Ovary (tissue), 9 donors: ENCODE results near the gene RALGPS1. TPM values are rescaled to one million over a fixed set of nuclear protein-coding genes. Genes with fewer than 3 reads are reported as not detected.

Source experiments
- DNase-seq, 5 donors: peaks; one replicate each; pipeline ENCODE4 v3.0.0-alpha.2; 2019 to 2020
- H3K27ac ChIP-seq, 2 donors: fragments of 200-600 bp; one replicate each; pipeline versions ENCODE4 v1.5.1 to v1.8.0; 2019 to 2022
- H3K27me3 ChIP-seq: fragments of 200-600 bp; one replicate; pipeline ENCODE4 v1.8.0; 2022
- H3K36me3 ChIP-seq: fragments of 200-600 bp; sonication (generic); one replicate; pipeline ENCODE4 v1.5.1; 2019
- H3K4me1 ChIP-seq: one replicate; pipeline ENCODE4 v1.8.1; 2013; ENCODE audit warnings: mild to moderate bottlenecking, moderate library complexity; ENCODE audit not compliant: insufficient read depth
- H3K4me3 ChIP-seq: fragments of 200-600 bp; sonication (generic); one replicate; pipeline ENCODE4 v1.5.1; 2017
- H3K9me3 ChIP-seq, 2 donors: fragments of 200-600 bp in 1 of 2; sonication (generic) in 1 of 2; one replicate each; pipeline versions ENCODE4 v1.5.1 to v1.8.1; 2013 to 2019; ENCODE audit warnings: mild to moderate bottlenecking in 1 of 2, moderate library complexity in 1 of 2
- CTCF ChIP-seq, 3 donors: fragments of 450-650 bp in 2 of 3; fragments of 200-600 bp in 1 of 3; IDR thresholded peaks; one replicate each; pipeline versions ENCODE4 v1.5.1 to v1.8.0; 2016 to 2022; ENCODE audit warnings: antibody characterized with exemption in 3 of 3, mild to moderate bottlenecking in 1 of 3
- EP300 ChIP-seq: sonication (generic); formaldehyde crosslinking; IDR thresholded peaks from one replicate; pipeline ENCODE4 v1.6.1; 2017; ENCODE audit warnings: antibody characterized with exemption
- POLR2A ChIP-seq: fragments of 450-650 bp; IDR thresholded peaks from one replicate; pipeline ENCODE4 v1.6.1; 2017; ENCODE audit warnings: antibody characterized with exemption, mild to moderate bottlenecking, moderate library complexity
- WGBS, 3 donors: extraction: QIAGEN DNeasy Blood & Tissue Kit in 1 of 3; methylation state at CpG; one replicate each; pipeline versions ENCODE4 v1.1.5 to v1.1.7; 2013 to 2017; 5-methylcytosine and 5-hydroxymethylcytosine counted together
- intact Hi-C, 4 donors: fragments of 100-400 bp; cut with DNase I; formaldehyde crosslinking; loops; one replicate each; pipeline versions ENCODE4 v1.11.0 to v1.15.1; 2022 to 2023
- polyA plus RNA-seq, 2 donors: library from polyadenylated mRNA; stranded (reverse); fragments of 200-250 nt in 1 of 2; fragments of 350-450 nt in 1 of 2; fragmentation: Illumina TruSeq in 1 of 2; extraction: RNeasy Lipid Tissue Mini Kit (QIAGEN cat#74804) in 1 of 2; gene quantifications; one replicate each; pipeline ENCODE4 v1.2.3, GENCODE V29; 2013 to 2014
- total RNA-seq, 7 donors: library from RNA; depleted of rRNA in 2 of 7; stranded (reverse); fragments of >200 nt in 2 of 7; fragmentation: NEBNext Ultra II Directional in 3 of 7; extraction: Animal tissue kit (Norgen Biotek cat#: 25700) in 3 of 7; gene quantifications; one replicate each; pipeline versions ENCODE4 v1.1.0 to v1.2.4, GENCODE V29; 2016 to 2023
- donor health status: DM: no; HTN: no; CAD: no; lungs with moderate emphysema.
- donor health status: DM: no; HTN: no; CAD: no.
- donor health status: Bipolar disorder and iron deficiency.
- donor health status: DM: yes; HTN: yes; CAD: no.
- donor health status: DM: no; HTN: no; CAD: no.
- donor health status: DM: yes; HTN: yes; CAD: no.

RALGPS1 gene
- total and polyA plus RNA-seq, 9 donors = 2.3 to 13.1 (median 6.9) TPM

- no peaks in the 10 kb centered on the region for H3K27me3 ChIP-seq
- TF ChIP-seq POLR2A (no peak), CTCF (IDR thresholded peaks at IDR 0.05) (no peak), EP300 (no peak)
- peak overlapping the region in 1 of 2 donors; percentile 83 for H3K27ac ChIP-seq
- no peak overlapping the region for H3K4me3 ChIP-seq
- intact Hi-C loops = no loop called here
- H3K9me3 ChIP-seq = no peaks in the 10 kb centered on the region
- WGBS, 3 donors = 88 to 97% (median 94%) methylated on average over 1 of the region's 1 CpG
- H3K36me3 ChIP-seq = no peaks in the 10 kb centered on the region
- DNase-seq = no peak
- peaks cover 16% of the 10 kb centered on the region for H3K4me1 ChIP-seq
Observed at GRCh38 chr9:127034691-127035090, 120.1 kb downstream of the RALGPS1 start.

GRCh38 chr9:127035423-127035822, 120.8 kb downstream of the RALGPS1 start:
- Histone ChIP-seq H3K4me1 (peaks cover 16% of the 10 kb centered on the region), H3K4me3 (no peak overlapping the region), H3K9me3 (no peaks in the 10 kb centered on the region), H3K27ac (peak overlapping the region in 1 of 2 donors; percentile 83), H3K27me3 (no peaks in the 10 kb centered on the region), H3K36me3 (no peaks in the 10 kb centered on the region)
- intact Hi-C loops = no loop called here
- DNase-seq = peak; percentile 80 to 93 (median 86)
- TF ChIP-seq EP300 (peak; percentile 44), POLR2A (peak; percentile 16), CTCF (IDR thresholded peaks at IDR 0.05) (no peak)
- WGBS, 3 donors = 19 to 32% (median 22%) methylated on average over 4 of the region's 4 CpGs

GRCh38 chr9:127035948-127036347, 121.4 kb downstream of the RALGPS1 start:
- no peak for TF ChIP-seq CTCF (IDR thresholded peaks at IDR 0.05)
- no peak for TF ChIP-seq POLR2A
- TF ChIP-seq EP300 = no peak
- H3K4me3 ChIP-seq = no peak overlapping the region
- no peaks in the 10 kb centered on the region for H3K36me3 ChIP-seq
- H3K27ac ChIP-seq = peak overlapping the region; percentile 4 to 83
- H3K4me1 ChIP-seq = peaks cover 16% of the 10 kb centered on the region
- 46 to 54% (median 51%) methylated on average over 4 of the region's 4 CpGs for WGBS, 3 donors
- DNase-seq = peak; percentile 56 to 79 (median 69)
- intact Hi-C loops = no loop called here
- no peaks in the 10 kb centered on the region for H3K9me3 ChIP-seq
- H3K27me3 ChIP-seq = no peaks in the 10 kb centered on the region

GRCh38 chr9:127036437-127036836, 121.9 kb downstream of the RALGPS1 start:
- no peaks in the 10 kb centered on the region for H3K9me3 ChIP-seq
- DNase-seq = peak in 2 of 5 donors; percentile 18 to 20
- no peaks in the 10 kb centered on the region for H3K27me3 ChIP-seq
- no peak overlapping the region for H3K4me3 ChIP-seq
- H3K27ac ChIP-seq = peak overlapping the region; percentile 4 to 83
- intact Hi-C loops = no loop called here
- WGBS, 3 donors = 87 to 94% (median 91%) methylated on average over 2 of the region's 2 CpGs
- H3K4me1 ChIP-seq = peaks cover 16% of the 10 kb centered on the region
- H3K36me3 ChIP-seq = no peaks in the 10 kb centered on the region
- TF ChIP-seq CTCF (IDR thresholded peaks at IDR 0.05) (no peak), POLR2A (no peak), EP300 (no peak)
